Uterus (tissue), 4 donors: ENCODE results near the gene GNA12. TPM values are rescaled to one million over a fixed set of nuclear protein-coding genes. Genes with fewer than 3 reads are reported as not detected.
A peak's percentile ranks its signal among the peaks of the same experiment; 100 is the strongest.

Experiments
- DNase-seq, 2 donors: peaks; one replicate each; pipeline ENCODE4 v3.0.0-alpha.2; 2019 to 2020
- H3K27ac ChIP-seq, 2 donors: fragments of 200-600 bp; sonication (generic); 1 replicate in 1 of 2; 2 replicates in 1 of 2; pipeline ENCODE4 v1.5.1; 2016 to 2018
- H3K27me3 ChIP-seq, 2 donors: fragments of 200-600 bp; sonication (generic); one replicate each; pipeline ENCODE4 v1.5.1; 2018 to 2019; ENCODE audit warnings: control low read depth in 1 of 2
- H3K36me3 ChIP-seq, 2 donors: fragments of 200-600 bp; sonication (generic); one replicate each; pipeline ENCODE4 v1.5.1; 2019; ENCODE audit warnings: control low read depth in 1 of 2
- H3K4me1 ChIP-seq, 2 donors: fragments of 200-600 bp; sonication (generic); one replicate each; pipeline ENCODE4 v1.5.1; 2018 to 2019; ENCODE audit warnings: control low read depth in 1 of 2
- H3K4me3 ChIP-seq, 2 donors: fragments of 200-600 bp; sonication (generic); 1 replicate in 1 of 2; 2 replicates in 1 of 2; pipeline ENCODE4 v1.5.1; 2018 to 2019; ENCODE audit warnings: mild to moderate bottlenecking in 1 of 2
- H3K9me3 ChIP-seq, 2 donors: fragments of 200-600 bp; sonication (generic); one replicate each; pipeline ENCODE4 v1.5.1; 2019; ENCODE audit warnings: control low read depth in 1 of 2
- POLR2A ChIP-seq, 2 donors: fragments of 450-650 bp; IDR thresholded peaks; one replicate each; pipeline ENCODE4 v1.6.1; 2016; ENCODE audit warnings: antibody characterized with exemption in 2 of 2, mild to moderate bottlenecking in 1 of 2, moderate library complexity in 1 of 2
- intact Hi-C: fragments of 100-400 bp; cut with DNase I; formaldehyde crosslinking; loops from one replicate; pipeline ENCODE4 v1.15.1; 2023; ENCODE audit warnings: low total_unique reads
- total RNA-seq, 4 donors: library from RNA; depleted of rRNA in 3 of 4; stranded (reverse); fragments of >200 nt in 3 of 4; gene quantifications; one replicate each; pipeline versions ENCODE4 v1.1.0 to v1.2.4, GENCODE V29; 2014 to 2023
- TF ChIP-seq, protein P1 (sequence below), 4 experiments: fragments of 200-600 bp in 2 of 4; fragments of 450-650 bp in 2 of 4; sonication (generic) in 2 of 4; IDR thresholded peaks; one replicate each; pipeline ENCODE4 v1.5.1; 2016 to 2019; ENCODE audit warnings: antibody characterized with exemption in 4 of 4, mild to moderate bottlenecking in 2 of 4, moderate library complexity in 1 of 4
- donor health status: DM: yes; HTN: yes; CAD: no.

GNA12 gene
- total RNA-seq, 4 donors from 2014 or later = 20.5 to 109 (median 50.3) TPM

DNA sequence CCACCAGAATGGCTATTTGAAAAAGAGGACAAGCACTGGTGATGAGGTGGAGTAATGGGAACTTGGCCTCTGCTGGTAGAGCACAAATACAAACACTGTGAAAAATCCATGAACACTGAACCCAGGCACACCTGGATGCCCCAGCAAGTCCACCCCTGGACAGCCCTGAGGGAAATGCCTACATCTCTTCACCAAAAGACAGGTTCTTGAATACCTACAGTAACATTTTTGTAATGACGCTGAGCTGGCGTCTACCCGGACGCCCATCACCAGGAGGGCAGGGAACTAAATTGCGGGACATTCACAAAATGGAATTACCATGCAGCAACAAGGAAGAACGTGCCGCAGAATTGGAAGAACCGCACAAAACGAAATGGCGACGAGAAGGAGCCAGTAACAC lies 70.5 kb downstream of the GNA12 start:
- H3K27me3 ChIP-seq = no peaks in the 10 kb centered on the region
- no peak overlapping the region for H3K4me3 ChIP-seq
- no peak for TF ChIP-seq POLR2A (IDR thresholded peaks at IDR 0.05)
- TF ChIP-seq, protein P1, sequence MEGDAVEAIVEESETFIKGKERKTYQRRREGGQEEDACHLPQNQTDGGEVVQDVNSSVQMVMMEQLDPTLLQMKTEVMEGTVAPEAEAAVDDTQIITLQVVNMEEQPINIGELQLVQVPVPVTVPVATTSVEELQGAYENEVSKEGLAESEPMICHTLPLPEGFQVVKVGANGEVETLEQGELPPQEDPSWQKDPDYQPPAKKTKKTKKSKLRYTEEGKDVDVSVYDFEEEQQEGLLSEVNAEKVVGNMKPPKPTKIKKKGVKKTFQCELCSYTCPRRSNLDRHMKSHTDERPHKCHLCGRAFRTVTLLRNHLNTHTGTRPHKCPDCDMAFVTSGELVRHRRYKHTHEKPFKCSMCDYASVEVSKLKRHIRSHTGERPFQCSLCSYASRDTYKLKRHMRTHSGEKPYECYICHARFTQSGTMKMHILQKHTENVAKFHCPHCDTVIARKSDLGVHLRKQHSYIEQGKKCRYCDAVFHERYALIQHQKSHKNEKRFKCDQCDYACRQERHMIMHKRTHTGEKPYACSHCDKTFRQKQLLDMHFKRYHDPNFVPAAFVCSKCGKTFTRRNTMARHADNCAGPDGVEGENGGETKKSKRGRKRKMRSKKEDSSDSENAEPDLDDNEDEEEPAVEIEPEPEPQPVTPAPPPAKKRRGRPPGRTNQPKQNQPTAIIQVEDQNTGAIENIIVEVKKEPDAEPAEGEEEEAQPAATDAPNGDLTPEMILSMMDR (IDR thresholded peaks at IDR 0.05) = no peak
- intact Hi-C loops = no loop called here
- no peaks in the 10 kb centered on the region for H3K9me3 ChIP-seq
- no peak for DNase-seq
- peaks cover 0 to 5% of the 10 kb centered on the region in 2 donors for H3K4me1 ChIP-seq
- H3K36me3 ChIP-seq = no peaks in the 10 kb centered on the region
- H3K27ac ChIP-seq = no peak overlapping the region

GRCh38 chr7:2771274-2771731 lies 72.8 kb downstream of the GNA12 start:
- TF ChIP-seq POLR2A (IDR thresholded peaks at IDR 0.05) = no peak
- TF ChIP-seq, protein P1 (IDR thresholded peaks at IDR 0.05) = no peak
- no peak for DNase-seq
- no peak overlapping the region for H3K4me3 ChIP-seq
- no peaks in the 10 kb centered on the region for H3K4me1 ChIP-seq
- no peak overlapping the region for H3K27ac ChIP-seq
- no peaks in the 10 kb centered on the region for H3K9me3 ChIP-seq
- no peaks in the 10 kb centered on the region for H3K36me3 ChIP-seq
- H3K27me3 ChIP-seq = no peaks in the 10 kb centered on the region
- intact Hi-C loops = no loop called here

DNA sequence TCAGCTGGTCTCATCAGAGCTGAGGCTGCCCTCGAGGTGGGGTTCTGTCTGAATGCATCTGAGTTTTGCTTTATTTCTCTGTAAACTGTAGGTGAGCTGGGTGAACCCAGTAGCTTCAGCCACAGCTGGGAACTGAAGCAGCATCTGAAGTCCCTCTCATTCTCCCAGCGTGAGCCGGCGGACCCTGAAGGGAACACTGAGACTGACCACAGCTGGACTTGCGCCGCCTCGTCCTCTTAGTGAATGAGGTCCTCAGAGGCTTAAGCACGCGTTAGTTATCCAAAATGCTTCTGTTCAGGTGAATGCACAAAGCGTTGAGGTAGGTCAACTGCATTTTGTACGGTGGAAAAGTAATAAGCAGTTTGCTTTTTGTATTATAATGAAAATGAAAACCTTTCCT lies 79.5 kb downstream of the GNA12 start:
- Histone ChIP-seq H3K27ac (peak overlapping the region; percentile 89 to 96), H3K27me3 (no peaks in the 10 kb centered on the region), H3K9me3 (no peaks in the 10 kb centered on the region), H3K4me3 (no peak overlapping the region), H3K36me3 (no peaks in the 10 kb centered on the region), H3K4me1 (peaks cover 12 to 27% of the 10 kb centered on the region in 2 donors)
- intact Hi-C loops = no loop called here
- no peak for TF ChIP-seq POLR2A (IDR thresholded peaks at IDR 0.05)
- TF ChIP-seq, protein P1 (IDR thresholded peaks at IDR 0.05) = no peak
- DNase-seq = no peak

DNA sequence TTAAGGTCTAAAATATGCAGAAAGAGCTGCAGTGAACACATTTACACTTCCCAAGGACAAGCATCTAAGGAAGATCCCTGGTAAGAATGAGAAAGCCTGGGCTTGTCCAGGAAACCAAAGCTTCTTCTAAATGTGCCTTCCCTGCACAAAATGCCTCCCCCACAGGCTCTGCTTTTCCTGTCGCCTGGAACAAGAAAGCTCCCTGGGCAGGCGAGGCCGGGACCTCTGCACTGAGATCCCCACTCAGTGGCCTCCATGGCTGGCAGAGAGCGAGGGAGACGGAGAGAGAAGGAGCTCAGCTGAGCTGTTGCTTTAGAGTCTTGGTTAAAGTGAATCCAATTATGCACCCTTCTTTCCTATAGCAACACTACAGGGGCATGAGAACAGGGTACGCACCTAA lies 80.5 kb downstream of the GNA12 start:
- TF ChIP-seq POLR2A (IDR thresholded peaks at IDR 0.05) = no peak
- TF ChIP-seq, protein P1 (IDR thresholded peaks at IDR 0.05) = no peak
- intact Hi-C loops = no loop called here
- H3K4me1 ChIP-seq = peaks cover 16 to 32% of the 10 kb centered on the region in 2 donors

GRCh38 chr7:2761801-2762497 lies 82.2 kb downstream of the GNA12 start:
- peak overlapping the region; percentile 89 to 96 for H3K27ac ChIP-seq
- no peaks in the 10 kb centered on the region for H3K27me3 ChIP-seq
- intact Hi-C loops = no loop called here
- no peaks in the 10 kb centered on the region for H3K36me3 ChIP-seq
- DNase-seq = no peak
- H3K4me1 ChIP-seq = peaks cover 18 to 32% of the 10 kb centered on the region in 2 donors
- H3K4me3 ChIP-seq = no peak overlapping the region
- TF ChIP-seq, protein P1 (IDR thresholded peaks at IDR 0.05) = no peak
- no peak for TF ChIP-seq POLR2A (IDR thresholded peaks at IDR 0.05)
- H3K9me3 ChIP-seq = no peaks in the 10 kb centered on the region

More for the DNA sequence above, 80.5 kb downstream of the GNA12 start:
- peak overlapping the region; percentile 89 to 96 for H3K27ac ChIP-seq
- H3K27me3 ChIP-seq = no peaks in the 10 kb centered on the region
- H3K9me3 ChIP-seq = no peaks in the 10 kb centered on the region
- DNase-seq = no peak
- H3K36me3 ChIP-seq = no peaks in the 10 kb centered on the region
- H3K4me3 ChIP-seq = no peak overlapping the region
